MM.1S (cell line): ENCODE data around the gene SCUBE2.

Experiments used
- EZH2 ChIP-seq: fragments of 300-600 bp; sonication (generic); optimal IDR thresholded peaks from 2 replicates; pipeline ENCODE3; 2017; ENCODE audit warnings: low read depth, mild to moderate bottlenecking, antibody characterized with exemption, low read length, mixed read lengths
- EZH2phosphoT487 ChIP-seq: fragments of 300-600 bp; sonication (generic); IDR thresholded peaks from 2 replicates; pipeline ENCODE4 v1.6.1; 2018; ENCODE audit warnings: antibody characterized with exemption, low read length
- TF ChIP-seq, protein P1 (sequence below): fragments of 300-600 bp; sonication (generic); IDR thresholded peaks from 2 replicates; pipeline ENCODE4 v1.5.1; 2016; ENCODE audit warnings: antibody characterized with exemption, low read length, mixed read lengths

DNA sequence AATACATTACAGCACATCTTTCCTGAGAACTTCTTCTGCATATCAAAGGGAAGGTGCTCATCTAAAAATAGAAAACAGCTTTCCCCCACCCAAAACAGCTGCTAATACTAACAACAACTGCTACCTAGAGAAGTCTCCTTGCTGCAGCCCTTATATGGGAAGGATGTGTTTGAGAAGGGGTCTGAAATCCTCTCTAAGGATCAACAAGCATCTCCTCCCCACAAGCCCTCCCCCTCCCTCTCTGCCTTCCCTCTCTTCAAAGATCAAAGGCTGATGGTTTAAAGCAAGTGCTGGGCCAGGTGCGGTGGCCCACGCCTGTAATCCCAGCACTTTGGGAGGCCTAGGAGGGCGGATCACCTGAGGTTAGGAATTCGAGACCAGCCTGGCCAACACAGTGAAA is 33.5 kb downstream of the SCUBE2 start:
- TF ChIP-seq, protein P1, sequence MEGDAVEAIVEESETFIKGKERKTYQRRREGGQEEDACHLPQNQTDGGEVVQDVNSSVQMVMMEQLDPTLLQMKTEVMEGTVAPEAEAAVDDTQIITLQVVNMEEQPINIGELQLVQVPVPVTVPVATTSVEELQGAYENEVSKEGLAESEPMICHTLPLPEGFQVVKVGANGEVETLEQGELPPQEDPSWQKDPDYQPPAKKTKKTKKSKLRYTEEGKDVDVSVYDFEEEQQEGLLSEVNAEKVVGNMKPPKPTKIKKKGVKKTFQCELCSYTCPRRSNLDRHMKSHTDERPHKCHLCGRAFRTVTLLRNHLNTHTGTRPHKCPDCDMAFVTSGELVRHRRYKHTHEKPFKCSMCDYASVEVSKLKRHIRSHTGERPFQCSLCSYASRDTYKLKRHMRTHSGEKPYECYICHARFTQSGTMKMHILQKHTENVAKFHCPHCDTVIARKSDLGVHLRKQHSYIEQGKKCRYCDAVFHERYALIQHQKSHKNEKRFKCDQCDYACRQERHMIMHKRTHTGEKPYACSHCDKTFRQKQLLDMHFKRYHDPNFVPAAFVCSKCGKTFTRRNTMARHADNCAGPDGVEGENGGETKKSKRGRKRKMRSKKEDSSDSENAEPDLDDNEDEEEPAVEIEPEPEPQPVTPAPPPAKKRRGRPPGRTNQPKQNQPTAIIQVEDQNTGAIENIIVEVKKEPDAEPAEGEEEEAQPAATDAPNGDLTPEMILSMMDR, result no peak
- TF ChIP-seq EZH2phosphoT487 (no peak), EZH2 (no peak)
